ENCODE data around the gene RGL4. TPM values are rescaled to one million over a fixed set of nuclear protein-coding genes. Genes with fewer than 3 reads are reported as not detected.

Gene RGL4
- total and polyA plus RNA-seq, 11 donors: 0.21 to 0.69 (median 0.52) TPM; not detected in 6

- Histone ChIP-seq H3K9me3 (no peaks in the 10 kb centered on the region), H3K27me3 (no peaks in the 10 kb centered on the region), H3K4me1 (peaks cover 0 to 33% (median 21%) of the 10 kb centered on the region in 12 donors), H3K27ac (peak overlapping the region in 1 of 12 donors; percentile 69), H3K36me3 (peaks cover 0 to 29% (median 10%) of the 10 kb centered on the region in 9 donors), H3K4me3 (no peak overlapping the region)
- DNase-seq: peak in 1 of 5 donors; percentile 44
- intact Hi-C loops (cut with DNase I): loop anchor here in 1 of 10 donors (5.0 to 10.0 kb wide), 3 partner anchors 52 to 490 kb away; no protein-coding TSS in a partner anchor
- no peak for TF ChIP-seq POLR2A (IDR thresholded peaks at IDR 0.05)
- TF ChIP-seq, protein P1, sequence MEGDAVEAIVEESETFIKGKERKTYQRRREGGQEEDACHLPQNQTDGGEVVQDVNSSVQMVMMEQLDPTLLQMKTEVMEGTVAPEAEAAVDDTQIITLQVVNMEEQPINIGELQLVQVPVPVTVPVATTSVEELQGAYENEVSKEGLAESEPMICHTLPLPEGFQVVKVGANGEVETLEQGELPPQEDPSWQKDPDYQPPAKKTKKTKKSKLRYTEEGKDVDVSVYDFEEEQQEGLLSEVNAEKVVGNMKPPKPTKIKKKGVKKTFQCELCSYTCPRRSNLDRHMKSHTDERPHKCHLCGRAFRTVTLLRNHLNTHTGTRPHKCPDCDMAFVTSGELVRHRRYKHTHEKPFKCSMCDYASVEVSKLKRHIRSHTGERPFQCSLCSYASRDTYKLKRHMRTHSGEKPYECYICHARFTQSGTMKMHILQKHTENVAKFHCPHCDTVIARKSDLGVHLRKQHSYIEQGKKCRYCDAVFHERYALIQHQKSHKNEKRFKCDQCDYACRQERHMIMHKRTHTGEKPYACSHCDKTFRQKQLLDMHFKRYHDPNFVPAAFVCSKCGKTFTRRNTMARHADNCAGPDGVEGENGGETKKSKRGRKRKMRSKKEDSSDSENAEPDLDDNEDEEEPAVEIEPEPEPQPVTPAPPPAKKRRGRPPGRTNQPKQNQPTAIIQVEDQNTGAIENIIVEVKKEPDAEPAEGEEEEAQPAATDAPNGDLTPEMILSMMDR (IDR thresholded peaks at IDR 0.05): no peak
- 74 to 79% (median 78%) methylated on average over 4 to 5 of the region's 5 CpGs for WGBS, 4 donors
- ATAC-seq: peak in 3 of 4 donors; percentile 64 to 71 (median 66)
These were observed 5.5 kb upstream of the RGL4 start for GRCh38 chr22:23685205-23685784.

GRCh38 chr22:23686416-23687024, 4.3 kb upstream of the RGL4 start:
- H3K27ac ChIP-seq: peak overlapping the region in 3 of 12 donors; percentile 7 to 69 (median 29)
- peak; percentile 13 to 74 (median 42) for ATAC-seq
- TF ChIP-seq POLR2A (IDR thresholded peaks at IDR 0.05): no peak
- TF ChIP-seq, protein P1 (IDR thresholded peaks at IDR 0.05): no peak
- intact Hi-C loops (cut with DNase I): loop anchor here in 1 of 10 donors (5.0 to 10.0 kb wide), 3 partner anchors 51 to 492 kb away; no protein-coding TSS in a partner anchor
- no peaks in the 10 kb centered on the region for H3K9me3 ChIP-seq
- no peak for DNase-seq
- peaks cover 0 to 33% (median 21%) of the 10 kb centered on the region in 12 donors for H3K4me1 ChIP-seq
- WGBS, 4 donors: 53 to 73% (median 61%) methylated on average over 7 of the region's 7 CpGs
- peaks cover 0 to 32% (median 11%) of the 10 kb centered on the region in 9 donors for H3K36me3 ChIP-seq
- no peaks in the 10 kb centered on the region for H3K27me3 ChIP-seq
- H3K4me3 ChIP-seq: no peak overlapping the region

GRCh38 chr22:23688121-23688520, 2.7 kb upstream of the RGL4 start:
- intact Hi-C loops (cut with DNase I): loop anchor here in 1 of 10 donors (5.0 to 10.0 kb wide), 3 partner anchors 49 to 493 kb away; no protein-coding TSS in a partner anchor
- 87 to 95% (median 95%) methylated on average over 9 to 10 of the region's 10 CpGs for WGBS, 4 donors
- H3K36me3 ChIP-seq: peaks cover 0 to 22% (median 3%) of the 10 kb centered on the region in 9 donors
- no peak overlapping the region for H3K4me3 ChIP-seq
- H3K27ac ChIP-seq: no peak overlapping the region
- TF ChIP-seq, protein P1 (IDR thresholded peaks at IDR 0.05): no peak
- TF ChIP-seq POLR2A (IDR thresholded peaks at IDR 0.05): no peak
- DNase-seq (no peak), ATAC-seq (no peak)
- H3K4me1 ChIP-seq: peaks cover 0 to 33% (median 21%) of the 10 kb centered on the region in 12 donors
- no peaks in the 10 kb centered on the region for H3K27me3 ChIP-seq
- no peaks in the 10 kb centered on the region for H3K9me3 ChIP-seq

DNA sequence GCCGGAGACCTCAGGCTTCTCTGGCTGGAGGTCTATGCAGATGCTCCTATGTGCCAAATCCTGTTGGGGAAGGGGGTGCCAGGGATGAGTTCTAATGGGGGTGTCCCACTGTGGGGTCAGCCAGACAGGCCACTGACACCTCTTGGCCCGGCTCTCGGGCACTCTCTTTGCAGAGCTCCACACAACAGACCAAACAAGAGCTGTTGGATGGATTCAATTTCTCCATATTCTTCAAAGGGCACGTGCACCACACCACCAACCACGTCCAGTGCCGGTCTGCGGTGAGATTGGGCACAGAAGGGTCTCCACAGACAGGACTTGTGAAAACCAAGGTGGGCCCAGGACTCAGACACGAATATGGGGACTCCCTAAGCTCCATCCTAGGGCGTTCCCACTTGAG, 2.2 kb upstream of the RGL4 start:
- no peak for TF ChIP-seq POLR2A (IDR thresholded peaks at IDR 0.05)
- TF ChIP-seq, protein P1 (IDR thresholded peaks at IDR 0.05): no peak
- intact Hi-C loops (cut with DNase I): loop anchor here in 1 of 10 donors (5.0 to 10.0 kb wide), 3 partner anchors 49 to 494 kb away; no protein-coding TSS in a partner anchor
- Histone ChIP-seq H3K4me3 (no peak overlapping the region), H3K27ac (no peak overlapping the region), H3K4me1 (peaks cover 0 to 33% (median 21%) of the 10 kb centered on the region in 12 donors), H3K27me3 (no peaks in the 10 kb centered on the region), H3K36me3 (peaks cover 0 to 26% (median 2%) of the 10 kb centered on the region in 9 donors), H3K9me3 (no peaks in the 10 kb centered on the region)
- ATAC-seq: no peak
- DNase-seq: no peak
- WGBS, 4 donors: 86 to 96% (median 87%) methylated on average over 8 to 9 of the region's 9 CpGs
